Activated T-helper 1 cell treated with anti-CD3 and anti-CD28 coated beads, Interleukin-12 subunit alpha, Interleukin-12 subunit beta, Interleukin-2, Interleukin-4 antibody, amounts not matched to agents 30 ng/mL and 10 ng/mL and 1 ng/mL, durations not matched to agents 14 hours and 24 hours and 36 hours (primary cell): ENCODE results near the gene CSNK1G1. TPM values are rescaled to one million over a fixed set of nuclear protein-coding genes. Genes with fewer than 3 reads are reported as not detected.

Experiments used
- DNase-seq: peaks from one replicate; pipeline ENCODE4 v3.0.0; 2021; ENCODE audit warnings: low spot score
- H3K27ac Mint-ChIP-seq: one replicate; pipeline ENCODE4 v1.8.0; 2021; ENCODE audit warnings: mild to moderate bottlenecking, mixed read lengths
- H3K27me3 Mint-ChIP-seq: one replicate; pipeline ENCODE4 v1.8.0; 2022; ENCODE audit warnings: mild to moderate bottlenecking, moderate library complexity, mixed read lengths; ENCODE audit not compliant: insufficient read depth
- H3K36me3 Mint-ChIP-seq: one replicate; pipeline ENCODE4 v1.8.0; 2021; ENCODE audit warnings: low read depth, mixed read lengths
- H3K4me1 Mint-ChIP-seq: one replicate; pipeline ENCODE4 v1.8.0; 2021; ENCODE audit warnings: low read depth, mixed read lengths
- H3K4me3 Mint-ChIP-seq: one replicate; pipeline ENCODE4 v1.8.0; 2021; ENCODE audit warnings: mild to moderate bottlenecking, moderate library complexity, mixed read lengths
- H3K9me3 Mint-ChIP-seq: one replicate; pipeline ENCODE4 v1.8.0; 2021; ENCODE audit warnings: mixed read lengths
- intact Hi-C: fragments of 100-400 bp; cut with micrococcal nuclease; formaldehyde crosslinking; loops from one replicate; pipeline ENCODE4 v1.15.1; 2024
- total RNA-seq: library from RNA; stranded (reverse); gene quantifications from 2 replicates; pipeline ENCODE4 v1.2.3, GENCODE V29; 2022

CSNK1G1 gene
- total RNA-seq, 1 donor from 2014 or later, result 31.3 TPM

DNA sequence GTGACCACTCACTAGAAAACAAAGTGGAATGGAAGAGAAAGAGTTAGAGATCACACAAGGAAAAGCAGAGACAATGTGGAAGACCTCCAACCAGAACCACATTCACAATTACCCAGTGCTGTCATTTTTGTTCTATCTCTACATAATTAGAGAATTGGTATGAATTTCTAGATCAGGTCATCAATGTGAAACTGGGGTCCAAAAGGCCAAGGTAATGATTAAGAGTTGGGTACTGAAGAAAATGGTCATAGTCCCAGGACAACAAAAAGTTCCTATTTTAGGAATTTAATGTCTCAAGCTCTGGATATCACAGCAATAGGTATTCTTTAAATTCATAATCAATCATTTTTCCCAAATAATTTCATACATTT lies 108.5 kb downstream of the CSNK1G1 start:
- H3K36me3 Mint-ChIP-seq, result peaks cover 28% of the 10 kb centered on the region
- peak overlapping the region; percentile 76 for H3K27ac Mint-ChIP-seq
- no peak for DNase-seq
- H3K9me3 Mint-ChIP-seq, result peaks cover 2% of the 10 kb centered on the region
- H3K4me1 Mint-ChIP-seq, result peaks cover 57% of the 10 kb centered on the region
- intact Hi-C loops, result loop anchor here (1.0 to 10.0 kb wide), 6 partner anchors 35 to 1053 kb away; partner anchors contain the start of genes CIAO2A and SNX1
- H3K4me3 Mint-ChIP-seq, result peak overlapping the region; percentile 39
- peaks cover 2% of the 10 kb centered on the region for H3K27me3 Mint-ChIP-seq

DNA sequence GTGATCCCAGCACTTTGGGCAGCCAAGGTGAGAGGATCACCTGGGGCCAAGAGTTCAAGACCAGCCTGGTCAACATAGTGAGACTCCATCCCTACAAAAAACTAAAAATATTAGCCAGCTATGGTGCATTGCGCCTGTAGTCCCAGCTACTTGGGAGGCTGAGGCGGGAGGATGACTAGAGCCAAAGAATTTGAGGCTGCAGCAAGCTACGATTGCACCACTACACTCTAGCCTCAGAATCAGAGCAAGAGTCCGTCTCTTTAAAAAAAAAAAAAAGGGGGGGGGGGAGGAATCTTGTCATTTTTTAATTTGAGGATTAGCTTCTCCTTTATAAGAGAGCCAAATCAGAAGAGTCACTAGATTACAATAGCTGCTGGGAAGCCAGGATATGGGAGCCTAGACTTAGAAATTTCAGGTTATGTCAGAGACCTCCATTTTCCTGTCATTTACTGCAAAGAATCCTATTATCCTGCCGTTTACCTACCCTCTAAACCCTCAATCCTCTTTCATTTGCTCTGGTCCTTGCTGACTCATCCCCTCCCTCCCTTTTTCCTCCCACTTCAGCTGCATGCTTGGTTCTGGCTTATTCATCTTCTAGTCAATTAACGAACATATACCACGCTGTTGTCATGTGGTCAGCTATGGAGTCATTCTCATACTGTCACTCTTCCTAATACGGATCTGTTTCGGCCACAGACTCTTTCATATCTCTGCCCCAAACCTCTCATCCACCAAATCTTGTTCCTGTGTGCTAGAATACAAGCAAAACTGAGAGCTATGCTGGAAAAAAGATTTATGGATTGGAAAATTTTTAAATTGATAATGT lies 109.4 kb downstream of the CSNK1G1 start:
- intact Hi-C loops, result loop anchor here (1.0 to 10.0 kb wide), 9 partner anchors 24 to 1052 kb away; partner anchors contain the start of genes CIAO2A, PCLAF and SNX1
- H3K27ac Mint-ChIP-seq, result peak overlapping the region; percentile 69
- peaks cover 2% of the 10 kb centered on the region for H3K27me3 Mint-ChIP-seq
- H3K4me3 Mint-ChIP-seq, result peak overlapping the region; percentile 38
- H3K9me3 Mint-ChIP-seq, result peaks cover 12% of the 10 kb centered on the region
- peaks cover 35% of the 10 kb centered on the region for H3K36me3 Mint-ChIP-seq
- H3K4me1 Mint-ChIP-seq, result peaks cover 65% of the 10 kb centered on the region
- DNase-seq, result peak; percentile 54

DNA sequence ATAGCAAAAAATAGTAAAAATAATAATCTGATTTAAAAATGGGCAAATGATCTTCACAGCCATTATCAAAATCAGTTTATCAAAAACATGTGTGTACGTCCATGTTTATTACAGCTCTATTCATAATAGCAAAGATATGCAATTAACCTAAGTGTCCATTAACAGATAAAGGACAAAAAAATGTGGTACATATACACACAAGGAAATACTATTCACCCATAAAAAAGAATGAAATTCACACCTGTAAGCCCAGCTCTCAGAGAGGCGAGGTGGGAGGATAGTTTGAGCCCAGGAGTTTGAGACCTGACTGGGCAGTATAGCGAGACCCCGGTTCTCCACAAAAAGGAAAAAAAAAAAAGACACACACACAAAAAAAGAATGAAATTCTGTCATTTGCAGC lies 110.6 kb downstream of the CSNK1G1 start:
- Mint-ChIP-seq H3K4me3 (no peak overlapping the region), H3K27me3 (peaks cover 2% of the 10 kb centered on the region), H3K27ac (no peak overlapping the region), H3K9me3 (peaks cover 13% of the 10 kb centered on the region), H3K4me1 (peaks cover 70% of the 10 kb centered on the region), H3K36me3 (peaks cover 38% of the 10 kb centered on the region)
- intact Hi-C loops, result loop anchor here (5.0 to 10.0 kb wide), 5 partner anchors 37 to 1051 kb away; partner anchors contain the start of genes CIAO2A and SNX1
- DNase-seq, result no peak

DNA sequence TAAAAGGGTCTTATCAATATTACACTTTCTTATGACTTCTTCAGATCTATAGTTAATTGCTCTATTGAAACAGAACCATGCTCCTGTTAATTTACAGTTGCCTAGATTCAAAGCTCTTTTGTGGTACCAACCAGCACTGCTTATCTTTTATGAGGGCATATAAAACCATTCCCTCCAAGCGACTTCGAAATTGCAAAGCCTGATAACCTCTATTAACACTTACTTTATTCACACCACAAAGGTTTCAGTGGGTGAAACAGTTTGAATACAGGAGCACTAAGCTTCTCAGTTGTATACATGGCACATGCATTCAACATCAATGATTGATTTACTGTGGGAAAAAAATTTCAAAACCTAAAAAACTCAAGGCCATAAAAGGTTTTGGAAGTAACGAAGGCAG lies 118.3 kb downstream of the CSNK1G1 start:
- no peak for DNase-seq
- H3K36me3 Mint-ChIP-seq, result peaks cover 10% of the 10 kb centered on the region
- H3K4me1 Mint-ChIP-seq, result peaks cover 51% of the 10 kb centered on the region
- peaks cover 13% of the 10 kb centered on the region for H3K9me3 Mint-ChIP-seq
- H3K27ac Mint-ChIP-seq, result no peak overlapping the region
- no peak overlapping the region for H3K4me3 Mint-ChIP-seq
- peaks cover 2% of the 10 kb centered on the region for H3K27me3 Mint-ChIP-seq
- intact Hi-C loops, result no loop called here

DNA sequence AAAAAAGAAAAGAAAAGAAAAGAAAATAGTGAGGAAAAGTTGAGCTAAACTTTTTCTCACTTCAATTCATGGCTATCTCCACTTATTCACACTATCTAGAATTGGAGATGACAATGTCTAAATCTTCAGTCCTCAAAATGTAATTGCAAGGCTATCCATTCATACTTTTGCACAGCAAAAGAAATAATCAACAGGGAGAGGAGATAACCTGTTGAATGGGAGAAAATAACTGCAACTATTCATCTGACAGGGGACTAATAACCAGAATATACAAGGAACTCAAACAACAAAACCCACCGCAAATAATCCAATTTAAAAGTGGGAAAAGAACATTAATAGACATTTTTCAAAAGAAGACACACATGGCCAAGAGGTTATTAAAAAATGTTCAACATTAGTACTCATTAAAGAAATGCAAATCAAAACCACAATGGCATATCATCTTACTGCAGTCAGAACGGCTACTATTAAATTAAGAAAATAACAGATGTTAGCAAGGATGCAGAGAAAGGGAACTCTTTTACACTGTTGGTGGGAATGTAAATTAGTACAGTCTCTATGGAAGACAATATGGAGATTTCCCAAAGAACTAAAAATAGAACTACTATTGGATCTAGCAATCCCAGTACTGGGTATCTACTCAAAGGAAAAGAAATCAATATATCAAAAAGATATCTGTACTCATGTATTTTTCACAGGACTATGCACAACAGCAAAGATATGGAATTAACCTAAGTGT lies 119.6 kb downstream of the CSNK1G1 start:
- intact Hi-C loops, result no loop called here
- H3K27me3 Mint-ChIP-seq, result peaks cover 2% of the 10 kb centered on the region
- no peaks in the 10 kb centered on the region for H3K9me3 Mint-ChIP-seq
- H3K36me3 Mint-ChIP-seq, result peaks cover 2% of the 10 kb centered on the region
- H3K27ac Mint-ChIP-seq, result no peak overlapping the region
- H3K4me3 Mint-ChIP-seq, result no peak overlapping the region
- no peak for DNase-seq
- peaks cover 41% of the 10 kb centered on the region for H3K4me1 Mint-ChIP-seq

DNA sequence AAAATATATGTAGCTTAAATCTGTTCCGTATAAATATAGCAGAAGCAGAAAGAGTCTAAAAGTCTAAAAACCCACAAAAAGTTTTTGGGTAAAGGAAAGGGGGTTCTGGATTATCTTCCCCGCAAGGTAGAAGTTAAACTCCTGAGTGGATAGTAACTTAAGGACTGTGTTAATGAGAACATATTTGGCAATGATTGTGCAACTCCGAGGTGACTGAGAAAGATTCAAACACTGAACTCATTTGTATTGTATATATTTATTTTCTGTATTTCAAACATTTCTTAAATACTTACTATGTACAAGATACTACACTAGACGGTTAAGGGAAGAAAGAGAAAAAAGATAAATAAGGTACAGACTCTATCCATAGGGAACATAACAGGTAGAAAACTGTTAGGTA lies 120.4 kb downstream of the CSNK1G1 start:
- intact Hi-C loops, result no loop called here
- Mint-ChIP-seq H3K4me3 (no peak overlapping the region), H3K4me1 (peaks cover 33% of the 10 kb centered on the region), H3K27ac (no peak overlapping the region), H3K9me3 (no peaks in the 10 kb centered on the region), H3K36me3 (peaks cover under 1% of the 10 kb centered on the region), H3K27me3 (peaks cover 2% of the 10 kb centered on the region)
- DNase-seq, result no peak

DNA sequence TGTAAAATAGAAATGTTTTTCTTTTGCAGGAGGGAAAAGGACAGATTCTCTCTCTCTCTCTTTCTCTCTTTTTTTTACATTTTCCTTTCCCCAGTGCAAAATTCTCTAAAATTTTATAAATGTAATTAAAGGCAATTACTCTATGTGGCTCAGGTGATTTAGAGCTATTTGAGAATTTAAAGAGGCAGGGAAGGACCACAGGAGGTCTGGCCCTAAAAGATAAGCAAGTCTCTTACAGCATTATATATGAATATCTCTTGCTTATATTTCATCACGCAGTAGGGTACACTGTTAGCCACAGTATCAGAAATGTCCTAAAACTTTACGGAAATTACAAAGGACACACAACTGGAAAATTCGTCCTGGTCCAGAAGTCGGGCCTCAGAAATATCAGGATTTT lies 122.7 kb downstream of the CSNK1G1 start:
- peaks cover 2% of the 10 kb centered on the region for H3K27me3 Mint-ChIP-seq
- intact Hi-C loops, result no loop called here
- peaks cover 21% of the 10 kb centered on the region for H3K4me1 Mint-ChIP-seq
- no peak overlapping the region for H3K4me3 Mint-ChIP-seq
- DNase-seq, result no peak
- no peak overlapping the region for H3K27ac Mint-ChIP-seq
- H3K9me3 Mint-ChIP-seq, result no peaks in the 10 kb centered on the region
- H3K36me3 Mint-ChIP-seq, result peaks cover 4% of the 10 kb centered on the region

DNA sequence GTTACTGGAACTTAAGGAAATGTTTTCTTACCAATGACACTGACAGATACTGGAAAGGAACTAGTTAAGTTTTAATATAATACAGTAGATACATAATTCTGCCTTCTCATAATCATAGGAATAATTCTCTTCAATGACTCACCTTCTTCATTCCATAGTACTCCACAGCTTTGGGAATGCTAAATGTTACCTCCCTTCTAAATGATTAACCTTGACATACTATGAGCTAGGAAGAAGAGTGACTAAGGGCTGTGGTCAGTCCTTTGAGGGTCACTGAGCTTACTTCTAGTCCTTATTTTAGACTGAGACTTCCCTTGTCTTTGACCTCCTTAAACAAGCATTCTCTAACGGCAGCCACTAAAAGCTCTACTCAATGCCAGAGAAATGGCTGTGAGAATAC lies 123.6 kb downstream of the CSNK1G1 start:
- DNase-seq, result no peak
- Mint-ChIP-seq H3K9me3 (no peaks in the 10 kb centered on the region), H3K36me3 (peaks cover 6% of the 10 kb centered on the region), H3K27ac (no peak overlapping the region), H3K4me1 (peaks cover 21% of the 10 kb centered on the region), H3K27me3 (peaks cover 2% of the 10 kb centered on the region), H3K4me3 (no peak overlapping the region)
- intact Hi-C loops, result no loop called here

DNA sequence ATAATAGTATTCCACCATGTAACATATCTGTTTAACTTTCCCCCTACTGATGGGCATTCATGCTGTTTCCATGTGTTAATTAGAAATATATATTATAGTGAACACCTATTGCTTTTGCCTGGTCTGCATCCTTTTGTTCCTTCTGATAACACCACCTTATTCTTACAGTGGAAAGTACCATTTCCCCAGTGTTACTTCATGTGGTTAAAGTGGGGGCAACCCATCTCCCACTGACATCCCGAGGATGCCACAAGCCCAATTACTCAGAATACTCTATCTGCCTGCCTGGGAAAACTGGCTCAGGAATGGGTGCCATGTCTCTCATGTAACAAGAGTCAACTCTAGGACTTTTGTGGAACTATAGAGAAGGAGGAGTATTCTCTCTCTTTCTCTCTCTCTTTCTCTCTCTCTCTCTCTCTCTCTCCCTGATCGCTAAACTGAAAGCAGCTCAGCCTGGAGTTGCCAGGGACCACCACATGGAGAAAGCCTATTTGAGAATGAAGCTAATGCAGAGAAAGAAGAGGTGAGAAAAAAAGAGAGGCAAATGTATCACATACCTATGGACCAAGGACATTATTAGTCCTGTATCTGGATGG lies 126.7 kb downstream of the CSNK1G1 start:
- DNase-seq, result no peak
- Mint-ChIP-seq H3K9me3 (peaks cover 7% of the 10 kb centered on the region), H3K4me3 (no peak overlapping the region), H3K27me3 (no peaks in the 10 kb centered on the region), H3K4me1 (peaks cover 7% of the 10 kb centered on the region), H3K36me3 (peaks cover 8% of the 10 kb centered on the region), H3K27ac (peak overlapping the region; percentile 4)
- intact Hi-C loops, result no loop called here

DNA sequence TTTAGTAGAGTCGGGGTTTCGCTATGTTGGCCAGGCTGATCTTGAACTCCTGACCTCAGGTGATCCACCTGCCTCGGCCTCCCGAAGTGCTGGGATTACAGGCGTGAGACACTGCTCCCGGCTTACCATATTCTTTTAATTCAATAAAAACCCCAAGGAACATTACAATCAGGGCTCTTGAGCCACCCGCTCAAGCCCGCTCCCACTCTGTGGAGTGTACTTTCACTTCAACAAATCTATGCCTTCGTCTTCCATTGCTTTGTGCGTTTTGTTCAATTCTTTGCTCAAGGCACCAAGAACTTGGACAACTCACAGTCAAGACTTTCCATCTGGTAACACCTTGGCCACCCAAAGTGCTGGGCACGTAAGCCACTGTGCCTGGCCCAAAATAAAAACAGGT lies 130.2 kb downstream of the CSNK1G1 start:
- Mint-ChIP-seq H3K4me1 (peaks cover 20% of the 10 kb centered on the region), H3K4me3 (no peak overlapping the region), H3K36me3 (peaks cover 10% of the 10 kb centered on the region), H3K27me3 (peaks cover 2% of the 10 kb centered on the region), H3K9me3 (peaks cover 7% of the 10 kb centered on the region), H3K27ac (no peak overlapping the region)
- intact Hi-C loops, result no loop called here
- no peak for DNase-seq

DNA sequence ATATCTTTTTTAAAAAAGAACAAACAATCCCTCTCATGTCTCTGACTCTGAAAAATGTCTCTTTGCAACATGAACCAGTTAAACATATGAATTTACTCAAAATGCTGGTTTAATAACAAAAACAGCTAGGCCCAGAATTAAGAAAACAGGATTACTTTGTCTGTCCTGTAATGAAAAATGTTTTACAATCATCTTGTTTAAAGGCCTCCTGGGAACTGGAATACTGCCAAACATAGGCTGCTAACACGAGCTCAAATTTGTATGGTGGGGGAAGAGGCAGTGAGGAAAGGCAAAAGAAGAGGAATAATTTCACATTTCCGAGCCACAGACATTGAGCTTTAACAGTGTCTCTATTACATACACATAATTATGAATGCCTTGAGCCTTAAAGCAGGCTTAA lies 131.5 kb downstream of the CSNK1G1 start:
- peaks cover 7% of the 10 kb centered on the region for H3K9me3 Mint-ChIP-seq
- H3K4me3 Mint-ChIP-seq, result no peak overlapping the region
- no peak for DNase-seq
- H3K27ac Mint-ChIP-seq, result no peak overlapping the region
- H3K27me3 Mint-ChIP-seq, result peaks cover 2% of the 10 kb centered on the region
- H3K36me3 Mint-ChIP-seq, result peaks cover 10% of the 10 kb centered on the region
- H3K4me1 Mint-ChIP-seq, result peaks cover 20% of the 10 kb centered on the region
- intact Hi-C loops, result loop anchor here (5.0 kb wide), 1 partner anchor 43 kb away; no protein-coding TSS in a partner anchor

DNA sequence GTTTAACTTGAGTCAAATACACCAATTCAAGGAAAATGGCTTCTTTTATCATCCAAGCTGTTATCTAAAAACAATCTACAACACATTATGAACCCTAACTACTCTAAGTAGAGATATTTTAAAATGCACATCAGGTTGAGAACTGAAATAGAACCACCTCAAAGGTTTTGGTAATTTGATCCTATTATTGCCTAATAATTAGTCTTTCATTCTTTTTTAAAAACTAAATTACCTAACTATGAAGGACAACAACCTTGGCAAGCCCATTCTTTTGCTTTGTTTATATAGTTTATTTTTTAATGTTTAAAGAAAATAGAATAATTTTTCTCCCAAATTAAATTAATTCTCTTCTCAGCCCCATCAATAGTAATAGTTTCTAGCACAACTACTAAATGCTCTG lies 132.1 kb downstream of the CSNK1G1 start:
- no peak for DNase-seq
- intact Hi-C loops, result loop anchor here (5.0 kb wide), 1 partner anchor 43 kb away; no protein-coding TSS in a partner anchor
- Mint-ChIP-seq H3K4me1 (peaks cover 13% of the 10 kb centered on the region), H3K27ac (no peak overlapping the region), H3K36me3 (peaks cover 8% of the 10 kb centered on the region), H3K4me3 (no peak overlapping the region), H3K27me3 (peaks cover 2% of the 10 kb centered on the region), H3K9me3 (peaks cover 7% of the 10 kb centered on the region)
